Measurements from ENCODE around the gene SDF4.

The SDF4 gene
- total RNA-seq, result 146 to 164 reads per million in 2 donors

DNA sequence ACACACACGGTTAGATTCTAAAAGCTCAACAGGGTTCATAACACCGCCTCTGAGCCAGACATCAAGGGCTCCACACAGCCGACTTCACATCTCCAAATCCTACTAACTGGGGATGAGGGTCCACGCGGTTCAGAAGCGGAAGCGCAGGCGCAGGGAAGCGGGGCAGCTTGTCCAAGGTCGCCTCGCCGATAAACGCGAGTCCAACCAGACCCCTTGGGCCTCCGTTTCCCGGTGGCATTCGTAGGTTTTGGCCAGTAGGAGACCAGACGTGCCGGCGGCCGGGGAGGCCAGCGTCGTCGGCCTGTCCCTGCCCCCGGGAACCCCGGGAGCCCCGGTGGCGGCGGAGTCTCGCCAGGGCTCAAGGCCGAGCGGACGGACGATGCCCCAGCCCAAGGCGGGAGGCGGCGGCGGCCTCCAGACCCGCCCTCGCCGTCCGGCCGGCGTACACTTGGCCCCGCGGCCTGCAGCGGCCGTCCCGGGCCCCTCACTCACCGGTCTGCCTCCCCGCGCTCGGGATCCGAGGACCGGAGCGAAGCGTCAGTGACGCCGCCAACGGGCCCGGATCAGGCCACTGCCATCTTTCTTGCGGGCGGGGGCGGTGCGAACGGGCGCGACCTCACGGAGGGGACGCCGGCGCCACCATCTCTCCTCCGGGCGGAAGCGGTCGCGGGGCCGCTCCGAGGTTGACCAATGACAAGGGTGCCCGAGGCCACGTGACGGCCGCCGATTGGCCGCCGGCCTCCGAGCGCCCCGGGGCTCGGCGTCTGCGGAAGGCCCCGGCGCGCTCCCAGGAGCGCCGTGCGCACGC, at the start of gene SDF4:
Gene SDF4, minus strand, starts transcription at position 602 of the 808 bp plus-strand sequence. CDS start 3,229 bp downstream, outside the sequence.
- DNase-seq, result peak; percentile 95

DNA sequence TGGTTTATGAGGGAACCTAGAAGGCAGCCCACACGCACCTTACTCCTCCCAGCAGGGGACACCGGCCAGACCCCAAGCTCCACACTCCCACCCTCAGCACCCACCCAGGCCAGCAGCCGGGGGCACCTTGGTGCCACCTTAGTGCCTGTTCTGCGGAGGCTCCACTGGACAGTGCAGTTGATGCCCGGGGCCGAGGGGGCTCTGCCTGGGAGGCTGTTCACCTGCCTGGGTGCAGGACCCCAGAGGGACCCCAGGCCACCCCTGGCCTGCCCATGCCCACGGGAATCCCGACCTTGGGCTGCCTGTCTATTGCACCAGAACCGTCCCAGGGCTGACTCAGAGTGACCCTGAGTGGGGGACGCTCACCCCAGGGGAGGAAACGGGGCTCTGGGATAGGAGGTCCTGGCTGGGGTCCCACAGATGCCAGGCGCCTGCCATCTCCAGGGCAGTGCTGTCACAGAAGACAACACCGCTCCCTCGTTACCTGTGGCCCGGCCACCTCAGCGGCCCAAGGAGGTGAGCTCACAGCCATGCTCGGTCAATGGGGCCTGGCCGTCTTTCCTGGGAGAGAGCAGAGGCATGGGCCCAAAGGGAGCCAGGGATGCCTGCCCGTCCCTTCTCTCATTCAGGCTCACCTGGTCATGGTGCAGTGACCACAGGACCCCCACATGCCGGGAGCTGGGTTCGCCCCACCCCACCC, 49.1 kb upstream of the SDF4 start:
- DNase-seq, result no peak

- DNase-seq, result no peak
Observed at GRCh38 chr1:1279028-1279427, 47.2 kb upstream of the SDF4 start.

DNA sequence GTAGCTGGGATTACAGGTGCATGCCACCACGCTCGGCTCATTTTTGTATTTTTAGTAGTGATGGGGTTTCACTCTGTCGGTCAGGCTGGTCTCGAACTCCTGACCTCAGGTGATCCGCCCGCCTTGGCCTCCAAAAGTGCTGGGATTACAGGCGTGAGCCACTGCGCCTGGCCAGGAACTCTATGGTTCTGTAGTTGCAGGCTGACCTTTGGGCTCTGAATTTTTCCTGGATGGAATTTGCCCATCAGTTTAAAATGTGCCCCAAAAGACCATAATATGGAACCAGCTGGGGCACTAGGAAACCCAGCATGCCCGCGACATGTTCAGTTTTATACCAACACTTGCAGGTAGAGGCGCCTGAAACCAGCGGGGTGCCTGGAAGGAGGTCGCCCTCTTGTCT, 46.8 kb upstream of the SDF4 start:
- DNase-seq, result no peak

GRCh38 chr1:1275836-1276235, 44.0 kb upstream of the SDF4 start:
- DNase-seq, result no peak

DNA sequence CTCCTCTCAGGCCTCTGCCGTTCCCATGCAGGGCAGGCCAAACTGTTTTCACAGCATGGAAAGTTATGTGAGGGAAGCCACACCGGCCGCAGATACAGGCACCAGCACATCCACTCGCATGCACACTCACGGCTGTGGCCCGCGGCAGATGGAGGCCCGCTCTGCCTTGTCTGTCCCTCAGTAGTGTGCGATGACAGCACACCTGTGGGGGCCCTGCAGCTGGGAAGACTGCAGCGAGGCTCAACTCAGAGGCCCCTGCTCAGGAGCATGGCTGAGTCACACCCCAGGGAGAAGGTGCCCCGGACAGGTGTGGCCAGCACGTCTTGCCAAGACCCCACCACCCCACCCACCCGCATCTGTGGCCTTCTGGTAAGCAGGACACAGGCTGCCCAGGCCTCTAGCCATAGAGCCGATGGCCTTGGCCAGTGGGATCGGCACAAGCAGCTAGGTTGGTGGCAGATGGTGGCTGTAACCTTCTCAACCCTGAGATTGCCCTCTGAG, 43.2 kb upstream of the SDF4 start:
- no peak for DNase-seq

DNA sequence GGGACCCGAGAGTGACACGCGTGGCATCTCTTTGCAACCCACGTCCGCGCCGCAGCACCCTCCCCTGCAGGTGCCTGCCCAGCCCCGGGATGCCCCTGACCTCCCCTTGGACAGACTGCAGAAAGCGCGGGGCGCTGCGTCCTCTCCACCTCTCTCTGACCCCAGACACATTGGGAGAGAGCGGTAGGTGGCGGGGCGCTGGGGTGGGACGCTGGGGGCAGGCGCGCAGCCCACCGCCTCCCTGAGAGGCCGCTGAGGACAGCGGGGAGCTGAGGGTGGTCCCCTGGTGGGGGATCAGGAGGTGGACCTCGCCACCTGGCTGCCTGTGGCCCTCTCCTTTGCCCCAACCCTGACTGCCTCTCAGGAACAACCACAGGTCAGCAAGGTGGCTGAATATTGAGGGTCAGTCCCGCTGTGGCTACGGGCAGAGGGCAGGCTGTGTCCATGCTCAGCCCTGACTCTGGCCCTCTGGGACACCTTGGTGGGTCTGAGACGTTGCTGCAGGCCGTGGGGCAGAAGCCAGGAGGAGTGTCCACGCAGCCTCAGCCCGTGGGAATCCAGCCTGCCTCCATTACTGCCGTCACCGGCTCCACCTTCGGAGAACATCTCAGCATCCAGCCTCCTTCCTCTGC, 42.6 kb upstream of the SDF4 start:
- DNase-seq, result no peak

DNA sequence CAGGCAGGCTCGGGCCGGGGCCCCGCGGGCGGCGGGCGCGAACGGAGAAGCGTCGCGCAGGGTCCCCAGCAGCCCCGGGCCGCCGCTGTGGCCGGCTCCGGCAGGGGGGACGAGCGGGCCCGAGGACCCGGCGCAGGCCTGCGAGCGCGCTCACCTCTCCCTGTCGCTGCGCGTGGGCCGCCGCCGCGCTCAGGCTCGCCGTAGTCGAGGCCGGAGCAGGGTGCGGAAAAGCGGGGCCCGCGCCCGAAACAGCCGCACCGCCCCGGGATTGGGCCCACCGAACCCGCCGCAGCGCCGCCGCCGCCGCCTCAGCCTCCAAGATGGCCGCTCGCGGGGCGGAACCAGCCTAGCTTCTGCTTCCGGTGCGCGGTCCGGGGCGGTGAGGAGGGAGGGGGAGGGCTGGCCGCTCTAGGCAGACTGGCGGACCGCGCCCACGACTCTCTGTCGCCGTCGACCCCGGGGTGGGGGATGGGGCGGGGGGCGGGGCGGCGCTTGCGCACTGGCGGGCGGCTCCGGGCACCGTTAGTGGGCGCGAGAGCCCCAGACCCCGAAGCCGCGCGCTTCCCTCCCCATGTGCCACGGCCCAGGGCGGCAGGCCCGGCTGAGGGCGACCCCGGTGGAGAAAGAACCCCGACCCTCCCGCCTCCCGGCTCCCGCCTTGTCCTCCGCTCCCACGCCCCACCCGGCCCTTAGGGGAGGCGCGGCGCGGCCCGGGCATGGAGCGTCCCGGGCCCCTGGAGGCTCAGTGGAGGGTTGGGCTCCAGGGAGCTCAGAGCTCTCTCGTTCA, 41.9 kb upstream of the SDF4 start, which contains the start of gene UBE2J2:
Gene UBE2J2, minus strand, starts transcription at position 343 of the 787 bp plus-strand sequence. CDS start 5,862 bp downstream, outside the sequence.
- peak; percentile 92 for DNase-seq

GRCh38 chr1:1273209-1273511, 41.4 kb upstream of the SDF4 start:
- DNase-seq, result no peak

GRCh38 chr1:1272341-1273208, 40.8 kb upstream of the SDF4 start:
- DNase-seq, result no peak

DNA sequence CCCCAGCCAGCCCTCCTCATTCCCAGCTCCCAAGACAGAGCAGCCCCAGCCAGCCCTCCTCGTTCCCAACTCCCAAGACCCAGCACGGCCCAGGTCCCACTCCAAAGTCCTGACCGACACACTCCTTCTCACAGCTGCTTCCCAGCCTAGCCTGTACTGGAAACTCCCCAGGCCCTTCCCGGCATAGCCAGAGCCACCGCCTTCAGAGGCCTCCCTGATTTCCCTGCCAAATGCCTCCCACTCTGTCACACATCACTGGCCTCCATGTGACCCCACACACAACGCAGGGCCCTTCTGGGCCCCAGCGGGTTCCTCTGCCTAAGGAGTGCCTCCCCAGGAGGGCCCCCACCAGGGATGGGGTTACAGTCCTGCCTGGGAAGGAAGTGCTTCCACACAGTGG, 39.0 kb upstream of the SDF4 start:
- no peak for DNase-seq

GRCh38 chr1:1268284-1268682, 36.5 kb upstream of the SDF4 start:
- no peak for DNase-seq

GRCh38 chr1:1267488-1268283, 35.9 kb upstream of the SDF4 start:
- no peak for DNase-seq

- DNase-seq, result no peak
Observed at GRCh38 chr1:1264868-1265272, 33.1 kb upstream of the SDF4 start.

GRCh38 chr1:1264026-1264425, 32.2 kb upstream of the SDF4 start:
- no peak for DNase-seq

DNA sequence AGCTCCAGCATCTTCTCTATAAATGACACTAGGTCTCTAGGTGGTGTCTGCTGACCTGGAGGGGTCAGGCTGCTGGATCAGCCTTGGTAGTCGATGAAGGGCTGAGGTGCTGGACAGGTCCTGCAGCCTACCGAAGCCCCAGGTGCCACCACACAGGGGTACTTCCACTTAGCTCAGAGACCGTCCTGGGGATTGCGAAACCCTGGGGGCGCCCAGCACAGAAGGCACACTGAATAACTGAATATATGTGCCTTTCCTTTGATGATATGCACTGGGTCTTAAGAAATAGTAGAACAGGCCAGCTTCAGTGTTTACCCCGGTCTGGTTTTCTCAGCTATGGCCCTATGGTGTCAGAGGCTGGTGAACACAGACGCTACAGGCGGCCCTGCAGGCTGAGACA, 31.0 kb upstream of the SDF4 start:
- no peak for DNase-seq

DNA sequence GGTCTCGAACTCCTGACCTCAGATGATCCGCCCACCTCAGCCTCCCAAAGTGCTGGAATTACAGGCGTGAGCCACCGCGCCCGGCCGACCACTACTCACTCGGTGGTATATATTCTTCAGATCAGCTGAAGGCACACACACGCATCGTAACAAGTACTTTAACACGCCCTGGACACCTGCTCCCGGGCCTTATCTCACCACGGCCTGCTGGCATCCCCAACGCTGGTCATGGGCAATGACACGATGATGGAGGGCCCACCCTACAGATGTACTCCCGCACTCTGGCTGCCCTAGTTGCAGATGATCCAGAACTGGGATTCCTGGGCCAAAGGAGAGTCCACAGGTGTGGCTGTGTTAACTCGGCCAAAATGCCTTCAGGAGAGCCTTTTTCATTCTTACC, 30.3 kb upstream of the SDF4 start:
- no peak for DNase-seq

GRCh38 chr1:1260843-1261560, 29.2 kb upstream of the SDF4 start:
- DNase-seq, result no peak

GRCh38 chr1:1259951-1260600, 28.3 kb upstream of the SDF4 start:
- DNase-seq, result no peak

DNA sequence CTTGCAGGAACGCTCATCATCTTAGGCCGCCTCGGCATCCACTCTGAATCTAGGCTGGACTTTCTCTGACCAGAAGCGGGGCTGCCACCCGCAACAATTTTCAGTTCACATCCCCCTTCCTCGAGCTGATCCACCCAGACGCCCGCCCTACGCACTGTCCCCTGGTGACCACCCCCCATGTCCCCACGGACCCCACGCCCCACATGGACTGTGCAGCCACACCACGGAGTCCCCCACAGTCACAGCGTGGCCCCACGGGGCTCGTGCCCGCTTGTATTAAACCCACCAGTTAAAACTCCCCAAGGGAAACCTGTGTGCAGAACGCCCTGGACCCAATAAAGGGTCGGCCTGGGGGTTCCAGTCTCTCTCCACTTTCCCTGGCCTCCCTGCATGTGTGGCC, 27.7 kb upstream of the SDF4 start:
- DNase-seq, result no peak
